Endodermal cell (in vitro differentiated cells): ENCODE results near the gene MAST2. TPM values are rescaled to one million over a fixed set of nuclear protein-coding genes. Genes with fewer than 3 reads are reported as not detected.

ENCODE experiments used
- DNase-seq: peaks from one replicate; pipeline ENCODE4 v3.0.0-alpha.2; 2017
- H3K27ac ChIP-seq: 2 replicates; pipeline ENCODE4 v1.5.1; 2013; ENCODE audit warnings: mild to moderate bottlenecking, low read depth, low read length, moderate library complexity
- H3K27me3 ChIP-seq: 2 replicates; pipeline ENCODE4 v1.6.1; 2013; ENCODE audit warnings: mild to moderate bottlenecking, low read length, moderate library complexity; ENCODE audit not compliant: insufficient read depth, control insufficient read depth, poor library complexity, severe bottlenecking
- H3K36me3 ChIP-seq: 2 replicates; pipeline ENCODE4 v1.7.0; 2013; ENCODE audit warnings: mild to moderate bottlenecking, low read length, moderate library complexity; ENCODE audit not compliant: control insufficient read depth, insufficient read depth
- H3K4me1 ChIP-seq: one replicate; pipeline ENCODE4 v1.7.0; 2013; ENCODE audit warnings: low read length; ENCODE audit not compliant: control insufficient read depth, insufficient read depth
- H3K4me3 ChIP-seq: 2 replicates; pipeline ENCODE4 v1.5.1; 2013; ENCODE audit warnings: mild to moderate bottlenecking, low read length, moderate library complexity
- H3K9ac ChIP-seq: 2 replicates; pipeline ENCODE4 v1.6.1; 2013; ENCODE audit warnings: mild to moderate bottlenecking, low read length, moderate library complexity; ENCODE audit not compliant: poor library complexity, severe bottlenecking; ENCODE audit errors: extremely low read depth
- H3K9me3 ChIP-seq: 2 replicates; pipeline ENCODE4 v1.6.1; 2013; ENCODE audit warnings: mild to moderate bottlenecking, low read length, moderate library complexity; ENCODE audit not compliant: control insufficient read depth
- H3K27ac Mint-ChIP-seq: 2 replicates; pipeline ENCODE4 v1.8.0; 2020; ENCODE audit warnings: mixed read lengths
- H3K27me3 Mint-ChIP-seq: 2 replicates; pipeline ENCODE4 v1.8.0; 2021; ENCODE audit warnings: mild to moderate bottlenecking, mixed read lengths; ENCODE audit not compliant: insufficient read depth
- H3K36me3 Mint-ChIP-seq: 2 replicates; pipeline ENCODE4 v1.8.0; 2020; ENCODE audit warnings: low read depth, mixed read lengths
- H3K4me1 Mint-ChIP-seq: 2 replicates; pipeline ENCODE4 v1.8.0; 2020; ENCODE audit warnings: mixed read lengths
- H3K4me3 Mint-ChIP-seq: 2 replicates; pipeline ENCODE4 v1.8.0; 2020; ENCODE audit warnings: mild to moderate bottlenecking, moderate library complexity, mixed read lengths
- H3K9me3 Mint-ChIP-seq: 2 replicates; pipeline ENCODE4 v1.8.0; 2020; ENCODE audit warnings: mild to moderate bottlenecking, mixed read lengths
- CTCF ChIP-seq: fragments of 200-600 bp; sonication (generic); conservative IDR thresholded peaks from 2 replicates; pipeline ENCODE4 v1.5.0; 2021; ENCODE audit warnings: antibody characterized with exemption, mild to moderate bottlenecking
- WGBS, 2 experiments: methylation state at CpG; one replicate each; pipeline versions ENCODE4 v1.1.5 to v1.1.7; 2013; ENCODE audit warnings: missing lambda C conversion rate in 2 of 2, mixed read lengths in 1 of 2; ENCODE audit not compliant: insufficient coverage in 1 of 2, insufficient read length in 1 of 2; 5-methylcytosine and 5-hydroxymethylcytosine counted together
- total RNA-seq, 2 donors: library from RNA; stranded (reverse); fragmentation: NEBNext Ultra II Directional in 1 of 2; extraction: Animal tissue kit (Norgen Biotek cat#: 25700) in 1 of 2; gene quantifications; 2 replicates in 1 of 2; 3 replicates in 1 of 2; pipeline ENCODE4 v1.2.1, GENCODE V29; 2021

The MAST2 gene
- total RNA-seq, 2 donors from 2014 or later = 46.3 to 60.7 TPM

DNA sequence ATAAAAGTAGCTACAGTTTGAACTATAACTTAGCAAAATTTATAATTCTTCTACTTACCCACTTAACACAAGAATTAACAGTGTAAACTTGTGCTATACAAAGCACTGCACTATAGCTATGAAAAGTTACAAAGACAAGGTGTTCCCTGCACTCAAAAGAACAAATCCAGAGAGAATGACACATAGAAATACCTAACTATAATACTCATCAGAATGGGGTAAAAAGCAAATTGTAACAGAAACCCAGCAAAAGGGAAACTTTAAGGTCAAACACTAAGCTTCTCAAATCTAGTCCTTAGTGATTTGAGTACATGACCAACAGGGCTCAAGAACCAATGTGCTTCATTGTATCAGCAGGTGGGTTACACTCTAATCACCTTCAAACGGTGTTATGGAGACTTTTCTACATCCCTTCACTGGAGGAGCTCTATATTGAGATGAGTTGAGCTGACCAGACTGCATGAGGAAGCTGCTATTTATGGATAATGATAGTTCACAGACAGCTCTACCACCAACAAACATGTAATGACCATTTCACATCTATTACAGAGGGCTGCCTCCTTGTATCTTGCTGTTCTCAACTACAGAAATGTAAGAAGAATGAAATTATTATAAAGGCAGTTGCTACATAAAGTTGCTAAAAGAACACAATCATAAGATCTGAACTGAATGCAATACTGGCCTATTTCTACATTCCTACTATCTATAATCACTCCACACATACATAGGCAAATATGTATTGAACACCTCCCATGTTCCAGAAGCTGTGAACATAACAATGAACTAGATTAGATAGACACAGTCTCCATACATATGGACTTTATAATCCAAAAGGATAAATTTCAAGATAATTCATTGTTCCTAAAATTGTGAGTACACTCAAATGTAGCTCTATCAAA is 281.4 kb downstream of the MAST2 start:
- H3K4me3 ChIP-seq = no peak overlapping the region
- no peak for DNase-seq
- Mint-ChIP-seq H3K9me3 (no peaks in the 10 kb centered on the region), H3K27me3 (no peaks in the 10 kb centered on the region), H3K4me3 (no peak overlapping the region), H3K27ac (no peak overlapping the region), H3K36me3 (peaks cover 5% of the 10 kb centered on the region), H3K4me1 (peaks cover 5% of the 10 kb centered on the region)
- TF ChIP-seq CTCF = no peak
- no peaks in the 10 kb centered on the region for H3K27me3 ChIP-seq
- no peak overlapping the region for H3K9ac ChIP-seq
- H3K4me1 ChIP-seq = no peaks in the 10 kb centered on the region
- H3K27ac ChIP-seq = no peak overlapping the region
- no peaks in the 10 kb centered on the region for H3K36me3 ChIP-seq
- 88% methylated on average over 1 of the region's 1 CpG; no CpG with 5 or more reads in 1 of the 2 experiments for WGBS, 2 experiments
- no peaks in the 10 kb centered on the region for H3K9me3 ChIP-seq

Other genes with a start within 250 kb of the MAST2 start
- gene NASP, start 219.6 kb upstream of the MAST2 start, total RNA-seq = 100 to 1,000 TPM; 368 to 385 TPM
- gene CCDC17, start 179.6 kb upstream of the MAST2 start, total RNA-seq = 1 to 10 TPM; 2.5 to 5.1 TPM
- 100 to 1,000 TPM; 117 to 124 TPM for gene GPBP1L1, start 117.1 kb upstream of the MAST2 start, total RNA-seq
- 10 to 100 TPM; 25.1 to 28.1 TPM for gene TMEM69, start 115.4 kb upstream of the MAST2 start, total RNA-seq
- gene IPP, start 53.0 kb upstream of the MAST2 start, total RNA-seq = 10 to 100 TPM; 14.9 to 18.6 TPM